H9 (cell line): ENCODE results near the gene DHX35. TPM values are rescaled to one million over a fixed set of nuclear protein-coding genes. Genes with fewer than 3 reads are reported as not detected.

Source experiments
- DNase-seq: peaks from one replicate; pipeline ENCODE4 v3.0.0-alpha.2; 2017
- H2AFZ ChIP-seq: one replicate; pipeline ENCODE4 v1.6.1; 2013; ENCODE audit warnings: mild to moderate bottlenecking, low read length, control low read depth, moderate library complexity
- H2AK5ac ChIP-seq: 2 replicates; pipeline ENCODE4 v1.6.1; 2013; ENCODE audit warnings: low read length, control low read depth, mixed read lengths; ENCODE audit not compliant: insufficient read length
- H2BK120ac ChIP-seq: one replicate; pipeline ENCODE4 v1.6.1; 2013; ENCODE audit warnings: low read depth, mild to moderate bottlenecking, low read length, control low read depth, inconsistent platforms; ENCODE audit not compliant: poor library complexity, severe bottlenecking
- H2BK12ac ChIP-seq: 2 replicates; pipeline ENCODE4 v1.6.1; 2013; ENCODE audit warnings: low read length, control low read depth, mixed read lengths, low read depth; ENCODE audit not compliant: insufficient read length
- H2BK15ac ChIP-seq: 2 replicates; pipeline ENCODE4 v1.6.1; 2013; ENCODE audit warnings: low read depth, low read length, control low read depth
- H2BK20ac ChIP-seq: one replicate; pipeline ENCODE4 v1.6.1; 2013; ENCODE audit warnings: low read depth, mild to moderate bottlenecking, low read length, control low read depth, inconsistent platforms; ENCODE audit not compliant: poor library complexity, severe bottlenecking
- H2BK5ac ChIP-seq: 2 replicates; pipeline ENCODE4 v1.6.1; 2013; ENCODE audit warnings: low read length, control low read depth, mixed read lengths; ENCODE audit not compliant: insufficient read length
- H3K14ac ChIP-seq: 2 replicates; pipeline ENCODE4 v1.6.1; 2013; ENCODE audit warnings: low read length, control low read depth; ENCODE audit not compliant: insufficient read depth
- H3K18ac ChIP-seq: 2 replicates; pipeline ENCODE4 v1.6.1; 2013; ENCODE audit warnings: low read depth, mild to moderate bottlenecking, mixed read lengths, low read length, control low read depth; ENCODE audit not compliant: insufficient read length
- H3K23ac ChIP-seq: 2 replicates; pipeline ENCODE4 v1.6.1; 2013; ENCODE audit warnings: low read length, control low read depth, mixed read lengths, low read depth; ENCODE audit not compliant: insufficient read length
- H3K23me2 ChIP-seq: 2 replicates; pipeline ENCODE4 v1.6.1; 2013; ENCODE audit warnings: low read depth, mild to moderate bottlenecking, mixed read lengths, low read length, control low read depth; ENCODE audit not compliant: insufficient read length, poor library complexity, severe bottlenecking
- H3K27ac ChIP-seq: 2 replicates; pipeline ENCODE4 v1.5.1; 2013; ENCODE audit warnings: low read length, control low read depth, mixed read lengths, low read depth; ENCODE audit not compliant: insufficient read length
- H3K27me3 ChIP-seq: 2 replicates; pipeline ENCODE4 v1.6.1; 2013; ENCODE audit warnings: low read length, control low read depth, inconsistent platforms; ENCODE audit not compliant: insufficient read depth
- H3K4ac ChIP-seq: 2 replicates; pipeline ENCODE4 v1.6.1; 2013; ENCODE audit warnings: low read depth, mild to moderate bottlenecking, control low read depth, inconsistent platforms, low read length, moderate library complexity
- H3K4me1 ChIP-seq: 2 replicates; pipeline ENCODE4 v1.6.1; 2013; ENCODE audit warnings: low read length, control low read depth, inconsistent platforms; ENCODE audit not compliant: insufficient read depth
- H3K4me2 ChIP-seq: 2 replicates; pipeline ENCODE4 v1.6.1; 2013; ENCODE audit warnings: low read length, control low read depth, mixed read lengths; ENCODE audit not compliant: insufficient read length, insufficient read depth
- H3K56ac ChIP-seq: 2 replicates; pipeline ENCODE4 v1.6.1; 2013; ENCODE audit warnings: low read depth, mild to moderate bottlenecking, mixed read lengths, low read length, control low read depth; ENCODE audit not compliant: insufficient read length
- H3K79me1 ChIP-seq: 2 replicates; pipeline ENCODE4 v1.6.1; 2013; ENCODE audit warnings: low read depth, mild to moderate bottlenecking, moderate library complexity, low read length, control low read depth, inconsistent platforms; ENCODE audit not compliant: insufficient read depth, poor library complexity, severe bottlenecking
- H3K79me2 ChIP-seq: 2 replicates; pipeline ENCODE4 v1.6.1; 2013; ENCODE audit warnings: low read length, control low read depth, inconsistent platforms; ENCODE audit not compliant: insufficient read depth
- H3K9ac ChIP-seq: 2 replicates; pipeline ENCODE4 v1.6.1; 2013; ENCODE audit warnings: low read length, control low read depth, mixed read lengths; ENCODE audit not compliant: insufficient read length; ENCODE audit errors: extremely low read depth
- H3K9me3 ChIP-seq: one replicate; pipeline ENCODE4 v1.6.1; 2013; ENCODE audit warnings: low read depth, low read length, inconsistent platforms; ENCODE audit not compliant: control insufficient read depth
- H3T11ph ChIP-seq: one replicate; pipeline ENCODE4 v1.6.1; 2013; ENCODE audit warnings: mild to moderate bottlenecking, low read length, control low read depth, inconsistent platforms
- H4K20me1 ChIP-seq: one replicate; pipeline ENCODE4 v1.6.1; 2013; ENCODE audit not compliant: control insufficient read depth, insufficient read length, insufficient read depth
- H4K5ac ChIP-seq: 2 replicates; pipeline ENCODE4 v1.6.1; 2013; ENCODE audit warnings: low read depth, mild to moderate bottlenecking, mixed read lengths, low read length, control low read depth; ENCODE audit not compliant: insufficient read length
- H4K8ac ChIP-seq: replicated peaks from 2 replicates; pipeline ENCODE4 v1.6.1; 2013; ENCODE audit warnings: low read length, control low read depth, mixed read lengths, low read depth; ENCODE audit not compliant: insufficient read length
- H4K91ac ChIP-seq: 2 replicates; pipeline ENCODE4 v1.6.1; 2013; ENCODE audit warnings: low read depth, mild to moderate bottlenecking, moderate library complexity, mixed read lengths, low read length, control low read depth; ENCODE audit not compliant: insufficient read length
- H3K27ac Mint-ChIP-seq, 3 experiments: 2 replicates in 2 of 3; 3 replicates in 1 of 3; pipeline ENCODE4 v1.8.0; 2020 to 2021; ENCODE audit warnings: mixed read lengths in 3 of 3, mild to moderate bottlenecking in 1 of 3, moderate library complexity in 1 of 3
- H3K27me3 Mint-ChIP-seq: 2 replicates; pipeline ENCODE4 v1.8.0; 2021; ENCODE audit warnings: low read depth, mild to moderate bottlenecking, moderate library complexity, mixed read lengths
- H3K36me3 Mint-ChIP-seq, 3 experiments: 2 replicates in 2 of 3; 3 replicates in 1 of 3; pipeline ENCODE4 v1.8.0; 2020 to 2021; ENCODE audit warnings: low read depth in 3 of 3, mixed read lengths in 3 of 3; ENCODE audit not compliant: insufficient read depth in 1 of 3
- H3K4me1 Mint-ChIP-seq, 2 experiments: 2 replicates each; pipeline ENCODE4 v1.8.0; 2020; ENCODE audit warnings: mixed read lengths in 2 of 2
- H3K4me3 Mint-ChIP-seq, 2 experiments: 2 replicates in 1 of 2; 3 replicates in 1 of 2; pipeline ENCODE4 v1.8.0; 2020 to 2021; ENCODE audit warnings: mild to moderate bottlenecking in 2 of 2, mixed read lengths in 2 of 2, moderate library complexity in 1 of 2
- H3K9me3 Mint-ChIP-seq, 2 experiments: 2 replicates in 1 of 2; 3 replicates in 1 of 2; pipeline ENCODE4 v1.8.0; 2020; ENCODE audit warnings: mild to moderate bottlenecking in 2 of 2, mixed read lengths in 2 of 2, moderate library complexity in 1 of 2
- WGBS: extraction: QIAGEN DNeasy Blood & Tissue Kit; methylation state at CpG from one replicate; pipeline ENCODE4 v1.1.7; 2013; ENCODE audit warnings: missing lambda C conversion rate, low lambda C conversion rate, mixed read lengths; ENCODE audit not compliant: insufficient read length; ENCODE audit errors: extremely low coverage; 5-methylcytosine and 5-hydroxymethylcytosine counted together
- total RNA-seq: library from RNA; stranded (reverse); gene quantifications from 2 replicates; pipeline ENCODE4 v1.2.1, GENCODE V29; 2021
- TF ChIP-seq, protein P1 (sequence below): fragments of 200-600 bp; sonication (generic); conservative IDR thresholded peaks from 3 replicates; pipeline ENCODE4 v1.8.0; 2021; ENCODE audit warnings: antibody characterized with exemption, mild to moderate bottlenecking

The DHX35 gene
- total RNA-seq, 1 experiment from 2014 or later = 14.4 TPM

DNA sequence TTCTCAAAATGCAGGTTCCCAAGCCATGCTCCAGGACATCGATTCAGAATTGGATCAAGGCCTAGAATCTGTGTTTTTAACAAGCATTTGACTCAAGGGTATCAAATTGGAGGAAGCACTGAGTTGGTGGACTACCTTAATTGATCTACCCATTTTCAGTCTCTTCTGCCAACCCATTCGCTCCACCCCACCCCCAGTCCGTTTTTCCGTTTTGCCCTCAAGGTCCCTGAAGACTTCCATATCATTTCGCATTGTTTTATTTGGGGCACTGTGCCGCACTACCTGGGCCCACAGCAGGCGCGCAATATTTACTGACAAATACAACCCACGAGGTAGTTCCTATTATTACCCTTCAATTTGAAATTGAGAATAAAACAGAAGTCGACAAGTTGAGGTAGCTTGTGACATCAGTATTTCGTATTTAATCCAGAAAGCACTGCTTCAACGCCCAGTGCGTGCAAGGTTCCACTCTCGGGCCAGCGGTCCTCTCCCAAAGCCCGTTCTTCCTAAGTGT is 557 bp upstream of the DHX35 start:
- Histone ChIP-seq H3T11ph (no peak overlapping the region), H3K18ac (peak overlapping the region; percentile 95), H3K23me2 (no peaks in the 10 kb centered on the region), H3K4ac (no peak overlapping the region; the same call in 1 of the 2 replicates), H3K27me3 (no peaks in the 10 kb centered on the region), H3K27ac (no peak overlapping the region), H3K9me3 (no peaks in the 10 kb centered on the region), H2AFZ (no peak overlapping the region), H2BK20ac (no peak overlapping the region), H3K9ac (peak overlapping the region; percentile 97), H4K20me1 (no peaks in the 10 kb centered on the region), H2BK120ac (peak overlapping the region; percentile 52), H3K4me1 (no peaks in the 10 kb centered on the region; the same call in 1 of the 2 replicates), H2AK5ac (no peak overlapping the region), H4K8ac (peak overlapping the region; percentile 63), H2BK5ac (peak overlapping the region; percentile 47), H3K14ac (peak overlapping the region; percentile 99), H3K4me2 (peak overlapping the region; percentile 67), H4K91ac (no peak overlapping the region), H3K79me1 (no peaks in the 10 kb centered on the region), H3K23ac (no peak overlapping the region), H3K79me2 (peaks cover 9% of the 10 kb centered on the region; the same call in 1 of the 2 replicates), H2BK12ac (no peak overlapping the region), H2BK15ac (no peak overlapping the region), H3K56ac (peak overlapping the region; percentile 59), H4K5ac (peak overlapping the region; percentile 84)
- Mint-ChIP-seq H3K36me3 (peaks cover 4 to 10% (median 6%) of the 10 kb centered on the region in 3 experiments; a peak in 5 of 7 replicates), H3K9me3 (no peaks in the 10 kb centered on the region; a peak in 1 of 5 replicates), H3K27ac (peak overlapping the region; percentile 96 to 98 (median 97)), H3K4me1 (peaks cover 20 to 22% of the 10 kb centered on the region in 2 experiments), H3K27me3 (no peaks in the 10 kb centered on the region; the same call in 1 of the 2 replicates), H3K4me3 (peak overlapping the region; percentile 95 to 99)
- no peak for DNase-seq
- WGBS = no CpG with 5 or more reads among the region's 16 CpGs
- TF ChIP-seq, protein P1, sequence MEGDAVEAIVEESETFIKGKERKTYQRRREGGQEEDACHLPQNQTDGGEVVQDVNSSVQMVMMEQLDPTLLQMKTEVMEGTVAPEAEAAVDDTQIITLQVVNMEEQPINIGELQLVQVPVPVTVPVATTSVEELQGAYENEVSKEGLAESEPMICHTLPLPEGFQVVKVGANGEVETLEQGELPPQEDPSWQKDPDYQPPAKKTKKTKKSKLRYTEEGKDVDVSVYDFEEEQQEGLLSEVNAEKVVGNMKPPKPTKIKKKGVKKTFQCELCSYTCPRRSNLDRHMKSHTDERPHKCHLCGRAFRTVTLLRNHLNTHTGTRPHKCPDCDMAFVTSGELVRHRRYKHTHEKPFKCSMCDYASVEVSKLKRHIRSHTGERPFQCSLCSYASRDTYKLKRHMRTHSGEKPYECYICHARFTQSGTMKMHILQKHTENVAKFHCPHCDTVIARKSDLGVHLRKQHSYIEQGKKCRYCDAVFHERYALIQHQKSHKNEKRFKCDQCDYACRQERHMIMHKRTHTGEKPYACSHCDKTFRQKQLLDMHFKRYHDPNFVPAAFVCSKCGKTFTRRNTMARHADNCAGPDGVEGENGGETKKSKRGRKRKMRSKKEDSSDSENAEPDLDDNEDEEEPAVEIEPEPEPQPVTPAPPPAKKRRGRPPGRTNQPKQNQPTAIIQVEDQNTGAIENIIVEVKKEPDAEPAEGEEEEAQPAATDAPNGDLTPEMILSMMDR = no peak
